Muscle layer of duodenum (tissue), 2 donors: ENCODE measurements around the gene FAM193A.
A peak's percentile ranks its signal among the peaks of the same experiment; 100 is the strongest.

Experiments
- H3K27ac ChIP-seq: one replicate; pipeline ENCODE4 v1.7.0; 2013; ENCODE audit warnings: mild to moderate bottlenecking, low read length
- H3K27me3 ChIP-seq: one replicate; pipeline ENCODE4 v1.7.0; 2013; ENCODE audit warnings: low read depth, mild to moderate bottlenecking, control low read depth, low read length
- H3K36me3 ChIP-seq, 2 donors: one replicate each; pipeline ENCODE4 v1.7.0; 2013; ENCODE audit warnings: low read length in 2 of 2, control low read depth in 1 of 2, mild to moderate bottlenecking in 1 of 2; ENCODE audit not compliant: insufficient read depth in 2 of 2, control insufficient read depth in 1 of 2
- H3K4me1 ChIP-seq, 2 donors: one replicate each; pipeline ENCODE4 v1.7.0; 2013; ENCODE audit warnings: low read length in 2 of 2, mild to moderate bottlenecking in 2 of 2, control low read depth in 1 of 2, moderate library complexity in 1 of 2; ENCODE audit not compliant: insufficient read depth in 2 of 2, control insufficient read depth in 1 of 2
- H3K4me3 ChIP-seq, 2 donors: one replicate each; pipeline ENCODE4 v1.7.0; 2013; ENCODE audit warnings: low read length in 2 of 2, low read depth in 1 of 2, mild to moderate bottlenecking in 1 of 2
- H3K9me3 ChIP-seq, 2 donors: one replicate each; pipeline ENCODE4 v1.7.0; 2013; ENCODE audit warnings: low read length in 2 of 2, control low read depth in 1 of 2, mild to moderate bottlenecking in 1 of 2; ENCODE audit not compliant: control insufficient read depth in 1 of 2
- donor health status: healthy.

Gene FAM193A

DNA sequence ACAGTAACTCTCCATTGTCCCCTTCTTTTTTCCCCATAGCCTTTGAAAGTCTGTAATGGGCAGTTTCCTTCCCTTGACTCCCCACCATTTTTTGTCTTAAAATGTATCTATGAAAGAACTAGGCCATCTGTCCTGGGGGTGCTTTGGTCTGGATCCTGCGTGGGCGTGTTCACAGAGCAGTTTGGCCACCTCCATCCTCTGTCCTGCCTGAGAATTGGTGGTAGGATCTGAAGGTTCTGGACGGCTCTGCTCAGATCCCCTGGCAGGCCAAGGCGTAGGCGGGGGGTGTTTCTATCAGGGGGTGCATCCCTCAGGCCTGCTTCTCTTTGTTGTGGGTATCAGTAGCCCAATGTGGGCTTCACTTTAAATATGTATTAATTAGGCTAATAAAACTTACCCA lies 107.1 kb downstream of the FAM193A start:
- Histone ChIP-seq H3K4me1 (no peaks in the 10 kb centered on the region), H3K27ac (no peak overlapping the region), H3K4me3 (no peak overlapping the region), H3K36me3 (peaks cover 56 to 57% of the 10 kb centered on the region in 2 donors), H3K27me3 (no peaks in the 10 kb centered on the region), H3K9me3 (no peaks in the 10 kb centered on the region)

- Histone ChIP-seq H3K27me3 (no peaks in the 10 kb centered on the region), H3K36me3 (peaks cover 51 to 62% of the 10 kb centered on the region in 2 donors), H3K27ac (no peak overlapping the region), H3K4me1 (no peaks in the 10 kb centered on the region), H3K4me3 (no peak overlapping the region), H3K9me3 (no peaks in the 10 kb centered on the region)
Observed at GRCh38 chr4:2646396-2647149, 110.1 kb downstream of the FAM193A start.

DNA sequence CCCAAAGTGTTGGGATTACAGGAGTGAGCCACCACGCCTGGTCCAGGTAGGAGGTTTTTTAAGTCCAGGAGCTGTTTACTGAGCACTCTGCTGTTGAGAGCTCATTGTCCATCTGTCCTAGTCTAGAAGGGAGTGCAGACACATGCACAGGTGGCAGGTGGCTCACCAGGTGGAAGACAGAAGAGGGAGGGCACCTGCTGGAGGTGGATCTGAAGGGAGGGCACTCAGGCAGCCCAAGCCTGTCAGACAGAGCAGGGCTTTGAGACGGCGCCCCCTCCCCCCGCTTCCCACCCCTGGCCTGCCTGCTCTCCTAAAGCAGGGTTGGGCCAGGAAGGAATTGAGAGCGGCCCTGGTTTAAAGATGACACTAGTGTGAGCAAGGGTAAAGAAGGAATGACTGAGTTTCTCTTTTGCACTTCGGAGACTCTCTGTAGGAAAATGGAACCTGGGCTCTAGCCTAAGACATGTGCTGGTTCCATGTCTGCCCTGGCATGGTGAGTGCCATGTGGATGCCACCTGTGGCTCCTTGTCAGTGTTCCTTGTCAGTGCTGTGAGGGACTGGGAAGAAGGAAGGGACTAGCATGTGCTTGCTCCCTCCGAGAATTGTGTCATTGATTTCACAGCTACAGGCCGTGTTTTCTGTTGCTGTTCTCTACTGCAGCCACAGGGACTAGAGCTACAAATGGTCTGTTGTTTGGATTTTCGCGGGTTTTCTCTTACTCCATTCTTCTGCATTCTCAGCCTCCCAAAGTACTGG lies 111.1 kb downstream of the FAM193A start:
- Histone ChIP-seq H3K27me3 (no peaks in the 10 kb centered on the region), H3K4me3 (no peak overlapping the region), H3K9me3 (no peaks in the 10 kb centered on the region), H3K4me1 (no peaks in the 10 kb centered on the region), H3K27ac (no peak overlapping the region), H3K36me3 (peaks cover 55 to 71% of the 10 kb centered on the region in 2 donors)

DNA sequence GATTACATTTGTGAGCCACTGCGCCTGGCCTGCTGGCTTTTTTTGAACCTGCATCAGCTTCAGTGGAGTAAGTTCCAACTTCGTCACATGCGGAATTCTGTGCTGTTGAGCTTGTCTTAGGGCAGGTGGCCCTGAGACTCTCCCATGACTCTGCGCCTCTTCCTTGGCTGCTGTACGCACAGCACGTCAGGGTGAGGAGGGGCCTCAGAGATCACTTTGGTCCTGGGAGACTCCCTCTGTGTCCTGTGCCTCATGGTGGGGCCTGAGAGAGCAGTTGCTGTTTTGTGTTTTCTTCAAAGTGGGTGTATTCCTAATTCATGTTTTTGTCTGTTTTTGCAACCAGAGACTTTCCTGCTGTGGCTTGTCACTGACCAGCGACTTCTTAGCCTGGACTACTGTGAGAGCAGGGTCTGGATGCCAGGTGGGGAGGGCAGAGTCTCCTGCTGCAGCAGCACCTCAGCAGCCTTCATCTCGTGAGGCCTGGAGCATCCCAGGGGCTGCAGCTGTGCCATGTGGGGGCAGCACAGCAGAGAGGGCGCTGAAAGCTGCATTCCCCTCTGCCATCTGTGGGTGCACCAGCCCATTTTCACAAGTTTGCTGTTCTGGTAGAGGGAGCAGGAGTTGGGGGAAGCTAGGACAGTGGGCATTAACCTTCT lies 111.8 kb downstream of the FAM193A start:
- H3K4me1 ChIP-seq, result no peaks in the 10 kb centered on the region
- H3K4me3 ChIP-seq, result no peak overlapping the region
- H3K9me3 ChIP-seq, result no peaks in the 10 kb centered on the region
- no peaks in the 10 kb centered on the region for H3K27me3 ChIP-seq
- H3K27ac ChIP-seq, result no peak overlapping the region
- peaks cover 55 to 75% of the 10 kb centered on the region in 2 donors for H3K36me3 ChIP-seq

DNA sequence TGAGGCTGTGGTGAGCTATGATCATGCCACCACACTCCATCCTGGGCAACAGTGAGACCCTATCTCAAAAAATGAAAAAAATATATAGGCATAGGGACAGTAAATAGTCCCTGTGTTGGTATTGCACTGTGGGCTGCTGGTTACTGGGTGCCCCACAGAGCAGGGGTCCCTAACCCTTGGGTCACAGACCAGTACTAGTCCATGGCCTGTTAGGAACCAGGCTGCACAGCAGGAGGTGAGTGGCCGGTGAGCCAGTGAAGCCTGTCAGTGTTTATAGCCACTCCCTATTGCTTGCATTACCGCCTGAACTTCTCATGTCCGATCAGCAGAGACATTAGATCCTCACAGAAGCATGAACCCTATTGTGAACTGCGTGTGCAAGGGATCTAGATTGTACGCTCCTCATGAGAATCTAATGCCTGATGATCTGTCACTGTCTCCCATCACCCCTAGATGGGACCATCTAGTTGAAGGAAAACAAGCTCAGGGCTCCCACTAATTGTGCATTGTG lies 113.2 kb downstream of the FAM193A start:
- Histone ChIP-seq H3K4me1 (no peaks in the 10 kb centered on the region), H3K27ac (no peak overlapping the region), H3K4me3 (no peak overlapping the region), H3K9me3 (no peaks in the 10 kb centered on the region), H3K27me3 (no peaks in the 10 kb centered on the region), H3K36me3 (peaks cover 45 to 62% of the 10 kb centered on the region in 2 donors)

DNA sequence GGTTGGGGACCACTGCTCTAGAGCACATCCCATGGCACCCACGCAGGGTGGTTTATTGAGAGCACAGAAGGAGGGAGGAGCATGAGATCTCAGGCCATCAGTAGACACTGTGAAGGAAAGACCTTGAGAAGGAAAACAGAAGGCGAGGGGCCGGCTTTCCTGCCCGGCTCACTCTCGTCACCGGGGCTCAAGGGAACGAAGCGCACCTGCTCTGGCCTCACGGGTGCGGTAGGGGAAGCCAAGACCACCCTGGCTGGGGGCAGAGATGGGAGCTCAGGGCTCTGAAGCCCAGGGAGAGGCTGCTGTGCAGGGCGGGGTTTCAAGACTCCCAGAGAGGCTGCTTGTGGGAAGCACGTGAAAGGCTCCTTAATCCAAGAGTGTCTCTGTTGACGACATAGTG lies 113.8 kb downstream of the FAM193A start:
- no peaks in the 10 kb centered on the region for H3K27me3 ChIP-seq
- no peaks in the 10 kb centered on the region for H3K9me3 ChIP-seq
- no peak overlapping the region for H3K4me3 ChIP-seq
- peaks cover 39 to 62% of the 10 kb centered on the region in 2 donors for H3K36me3 ChIP-seq
- H3K4me1 ChIP-seq, result no peaks in the 10 kb centered on the region
- no peak overlapping the region for H3K27ac ChIP-seq

GRCh38 chr4:2651546-2651945 lies 115.1 kb downstream of the FAM193A start:
- H3K4me1 ChIP-seq, result no peaks in the 10 kb centered on the region
- H3K36me3 ChIP-seq, result peaks cover 39 to 61% of the 10 kb centered on the region in 2 donors

DNA sequence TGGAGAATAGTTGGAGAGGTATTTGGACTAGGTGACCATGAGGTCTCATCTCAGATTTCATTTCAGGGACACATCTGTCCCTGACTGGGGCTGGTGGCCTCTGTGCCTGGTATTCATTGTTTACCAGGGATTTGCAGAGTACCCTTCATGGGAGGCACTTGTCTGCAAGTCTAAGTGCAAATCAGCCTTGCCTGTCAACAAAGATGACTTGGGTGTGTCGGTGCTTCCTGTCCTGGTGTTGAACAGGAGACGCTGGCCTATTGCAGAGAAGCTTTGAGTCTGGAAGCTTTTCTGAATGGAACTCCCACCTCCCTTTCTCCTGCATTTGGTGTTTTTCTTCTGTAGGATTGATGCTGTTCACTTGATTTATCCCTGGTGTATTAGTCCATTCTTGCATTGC lies 115.6 kb downstream of the FAM193A start:
- Histone ChIP-seq H3K9me3 (no peaks in the 10 kb centered on the region), H3K27ac (no peak overlapping the region), H3K4me3 (no peak overlapping the region), H3K4me1 (no peaks in the 10 kb centered on the region), H3K27me3 (no peaks in the 10 kb centered on the region), H3K36me3 (peaks cover 35 to 56% of the 10 kb centered on the region in 2 donors)

More at GRCh38 chr4:2651546-2651945, 115.1 kb downstream of the FAM193A start:
- no peaks in the 10 kb centered on the region for H3K9me3 ChIP-seq
- H3K27ac ChIP-seq, result no peak overlapping the region
- no peak overlapping the region for H3K4me3 ChIP-seq
- no peaks in the 10 kb centered on the region for H3K27me3 ChIP-seq

- peaks cover 33 to 52% of the 10 kb centered on the region in 2 donors for H3K36me3 ChIP-seq
- no peaks in the 10 kb centered on the region for H3K9me3 ChIP-seq
- no peaks in the 10 kb centered on the region for H3K27me3 ChIP-seq
- H3K27ac ChIP-seq, result no peak overlapping the region
- no peaks in the 10 kb centered on the region for H3K4me1 ChIP-seq
- H3K4me3 ChIP-seq, result no peak overlapping the region
Observed at GRCh38 chr4:2652415-2653160, 116.1 kb downstream of the FAM193A start.

DNA sequence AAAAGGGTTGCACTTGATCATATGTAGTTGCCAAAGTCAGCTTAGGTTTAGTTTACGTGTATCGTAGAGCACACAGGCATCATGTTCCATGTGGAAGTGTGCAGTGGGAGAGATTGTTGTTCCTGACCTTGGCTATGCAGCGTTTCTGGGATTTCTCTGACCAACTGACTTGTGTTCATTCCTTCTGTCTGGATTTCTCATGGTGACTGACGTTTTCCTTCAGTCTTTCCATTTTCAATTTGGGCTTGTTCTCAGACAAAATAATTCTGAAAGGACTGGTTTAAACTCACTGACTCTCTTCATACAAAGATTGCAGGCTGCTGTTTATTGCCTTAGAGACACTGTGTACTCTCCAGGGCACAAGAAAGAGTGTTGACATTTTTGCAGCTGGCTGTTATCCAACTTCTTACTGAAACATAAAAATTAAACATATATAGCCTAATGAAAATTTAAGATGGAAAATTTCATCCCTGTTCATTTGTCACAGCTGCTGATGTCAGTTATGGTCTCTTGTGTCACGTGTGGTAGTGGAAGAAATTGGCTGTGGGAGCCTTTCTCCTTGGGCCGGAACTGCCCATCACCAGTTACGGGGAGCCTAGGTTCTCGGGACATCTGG lies 124.3 kb downstream of the FAM193A start:
- peaks cover 4 to 12% of the 10 kb centered on the region in 2 donors for H3K4me1 ChIP-seq
- no peaks in the 10 kb centered on the region for H3K27me3 ChIP-seq
- H3K9me3 ChIP-seq, result no peaks in the 10 kb centered on the region
- peaks cover 39 to 45% of the 10 kb centered on the region in 2 donors for H3K36me3 ChIP-seq
- peak overlapping the region; percentile 62 for H3K27ac ChIP-seq
- H3K4me3 ChIP-seq, result peak overlapping the region in 1 of 2 donors; percentile 9
